DLD1 (cell line): ENCODE data around the gene ATAD1.
"Not testable (repeated sequence)": the region's sequence is repeated elsewhere in the genome, so short reads cannot be mapped to it uniquely, and the experiment has no call there.

Experiments
- in situ Hi-C: cut with HindIII; loops from 2 replicates; pipeline ENCODE4 v1.10.0; 2017; ENCODE audit warnings: low sequenced_read_pairs

ATAD1 gene

GRCh38 chr10:87847550-87847949 is 29.5 kb upstream of the ATAD1 start:
- in situ Hi-C loops: no loop called here

GRCh38 chr10:87846711-87847110 is 28.7 kb upstream of the ATAD1 start:
- in situ Hi-C loops: not testable (repeated sequence)

- in situ Hi-C loops: no loop called here
Observed at GRCh38 chr10:87846023-87846422, 28.0 kb upstream of the ATAD1 start.

GRCh38 chr10:87845624-87845998 is 27.6 kb upstream of the ATAD1 start:
- in situ Hi-C loops: no loop called here

GRCh38 chr10:87844837-87845623 is 27.0 kb upstream of the ATAD1 start:
- in situ Hi-C loops: no loop called here

GRCh38 chr10:87843714-87844113 is 25.7 kb upstream of the ATAD1 start:
- in situ Hi-C loops: no loop called here

- in situ Hi-C loops: no loop called here
Observed at GRCh38 chr10:87842776-87843497, 24.9 kb upstream of the ATAD1 start.

- in situ Hi-C loops: no loop called here
Observed at GRCh38 chr10:87842220-87842641, 24.2 kb upstream of the ATAD1 start.

- in situ Hi-C loops: no loop called here
Observed at GRCh38 chr10:87841186-87841585, 23.2 kb upstream of the ATAD1 start.

- in situ Hi-C loops: no loop called here
Observed at GRCh38 chr10:87838650-87839049, 20.6 kb upstream of the ATAD1 start.

GRCh38 chr10:87837445-87837844 is 19.4 kb upstream of the ATAD1 start:
- in situ Hi-C loops: no loop called here

- in situ Hi-C loops: no loop called here
Observed at GRCh38 chr10:87836098-87836497, 18.1 kb upstream of the ATAD1 start.

GRCh38 chr10:87829986-87830729 is 12.1 kb upstream of the ATAD1 start:
- in situ Hi-C loops: no loop called here

GRCh38 chr10:87829051-87829450 is 11.0 kb upstream of the ATAD1 start:
- in situ Hi-C loops: not testable (repeated sequence)

GRCh38 chr10:87827681-87828080 is 9.7 kb upstream of the ATAD1 start:
- in situ Hi-C loops: no loop called here

- in situ Hi-C loops: no loop called here
Observed at GRCh38 chr10:87826653-87827052, 8.6 kb upstream of the ATAD1 start.

- in situ Hi-C loops: no loop called here
Observed at GRCh38 chr10:87819289-87819585, 1.2 kb upstream of the ATAD1 start.

GRCh38 chr10:87818505-87819288 is 671 bp upstream of the ATAD1 start:
- in situ Hi-C loops: no loop called here

- in situ Hi-C loops: no loop called here
Observed at GRCh38 chr10:87816898-87817608, 973 bp downstream of the ATAD1 start.

- in situ Hi-C loops: no loop called here
Observed at GRCh38 chr10:87816163-87816897, 1.7 kb downstream of the ATAD1 start.
